Fibroblast of the aortic adventitia (primary cell): Measurements from ENCODE around the gene OMP. TPM values are rescaled to one million over a fixed set of nuclear protein-coding genes. Genes with fewer than 3 reads are reported as not detected.

Experiments used
- DNase-seq: peaks from one replicate; pipeline ENCODE4 v3.0.0-alpha.2; 2010; ENCODE audit warnings: low read depth
- H3K4me3 ChIP-seq: 2 replicates; pipeline ENCODE4 v1.5.1; 2011; ENCODE audit warnings: low read depth, mild to moderate bottlenecking, control low read depth, low read length, moderate library complexity
- CTCF ChIP-seq: IDR thresholded peaks from 2 replicates; pipeline ENCODE4 v1.5.1; 2011; ENCODE audit warnings: mild to moderate bottlenecking, low read length, control low read depth, inconsistent platforms; ENCODE audit not compliant: insufficient read depth
- total RNA-seq: library from RNA; depleted of rRNA; stranded (reverse); fragments of >200 nt; gene quantifications from 2 replicates; pipeline ENCODE4 v1.2.3, GENCODE V29; 2012; ENCODE audit warnings: low replicate concordance

OMP gene
- total RNA-seq, 1 donor = 1.1 TPM

GRCh38 chr11:77081976-77082836 is 20.4 kb upstream of the OMP start:
- no peak for TF ChIP-seq CTCF
- no peak overlapping the region for H3K4me3 ChIP-seq
- no peak for DNase-seq

GRCh38 chr11:77082838-77083565 is 19.6 kb upstream of the OMP start:
- DNase-seq = peak; percentile 60

DNA sequence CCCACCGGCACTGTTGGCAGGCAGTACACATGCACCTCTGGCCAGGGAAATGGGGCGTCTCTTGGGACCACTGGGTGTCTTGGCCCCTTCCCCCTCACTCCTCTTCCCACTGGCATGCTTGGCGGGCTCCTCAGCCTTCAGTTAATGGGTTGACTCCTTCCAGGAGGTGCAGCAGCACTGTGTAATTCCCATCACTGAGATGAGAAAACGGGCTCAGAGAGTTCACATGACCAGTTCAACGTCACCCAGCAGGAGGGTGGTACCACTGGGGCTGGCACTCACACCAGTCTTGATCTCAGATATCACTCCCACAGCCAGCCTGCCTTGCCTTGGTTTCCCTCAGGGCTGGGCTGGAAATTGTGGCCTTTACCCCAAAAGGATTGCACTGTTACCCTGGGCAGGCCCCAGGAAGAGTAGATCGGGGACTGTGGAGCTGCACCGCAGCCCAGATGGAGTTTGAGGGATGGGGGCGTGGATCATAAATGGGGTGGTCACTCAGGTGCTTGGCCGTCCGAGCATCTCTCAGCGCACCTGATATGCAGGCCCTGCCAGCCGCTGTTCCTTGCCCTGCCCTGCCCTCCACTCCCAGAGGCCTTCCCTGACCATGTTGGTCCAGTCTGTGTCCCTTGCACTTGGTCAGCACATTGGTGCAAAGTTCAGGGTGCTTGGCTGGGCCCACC is 18.9 kb upstream of the OMP start:
- no peak for TF ChIP-seq CTCF
- no peak overlapping the region for H3K4me3 ChIP-seq
- DNase-seq = no peak

More at GRCh38 chr11:77082838-77083565, 19.6 kb upstream of the OMP start:
- no peak overlapping the region for H3K4me3 ChIP-seq
- TF ChIP-seq CTCF = no peak

- no peak for DNase-seq
- no peak for TF ChIP-seq CTCF
- H3K4me3 ChIP-seq = no peak overlapping the region
Measured at GRCh38 chr11:77084581-77085191, 18.0 kb upstream of the OMP start.

DNA sequence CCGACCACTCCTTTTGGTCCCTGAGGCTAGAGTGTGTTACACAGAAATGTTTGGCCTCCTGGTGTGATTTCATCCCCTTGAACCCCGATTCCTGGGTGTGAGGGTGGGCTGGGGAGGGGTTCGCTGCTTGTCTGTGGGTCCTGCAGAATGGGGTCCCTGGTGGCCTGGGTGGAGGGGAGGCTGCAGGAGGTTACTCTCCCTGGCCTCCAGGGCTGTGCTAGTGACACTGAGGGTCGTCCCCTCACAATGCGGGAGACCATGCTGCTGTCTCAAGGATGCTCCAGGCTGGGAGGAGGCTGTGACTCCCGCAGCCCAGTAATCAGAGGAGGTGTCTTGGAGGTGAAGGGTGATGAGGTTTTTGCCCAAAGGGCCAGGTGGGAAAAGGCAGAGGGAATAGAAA is 17.0 kb upstream of the OMP start:
- TF ChIP-seq CTCF = no peak
- no peak for DNase-seq
- no peak overlapping the region for H3K4me3 ChIP-seq
